GM19455 (cell line): ENCODE results near the gene PDZD4.

ENCODE experiments used
- ATAC-seq: cut with Tn5 transposase; IDR thresholded peaks from one replicate; pipeline ENCODE4 v1.9.1; 2021; ENCODE audit not compliant: unreplicated experiment

PDZD4 gene

GRCh38 chrX:153812220-153812619 lies 18.1 kb downstream of the PDZD4 start:
- no peak for ATAC-seq

- no peak for ATAC-seq
Measured at GRCh38 chrX:153807976-153808375, 22.4 kb downstream of the PDZD4 start.

- ATAC-seq, result no peak
Measured at GRCh38 chrX:153806999-153807575, 23.3 kb downstream of the PDZD4 start.

- ATAC-seq, result no peak
Measured at GRCh38 chrX:153805436-153805835, 24.9 kb downstream of the PDZD4 start.

GRCh38 chrX:153804621-153805020 lies 25.7 kb downstream of the PDZD4 start:
- no peak for ATAC-seq

- ATAC-seq, result no peak
Measured at GRCh38 chrX:153804100-153804595, 26.2 kb downstream of the PDZD4 start.

- no peak for ATAC-seq
Measured at GRCh38 chrX:153803211-153804099, 26.9 kb downstream of the PDZD4 start.

GRCh38 chrX:153802513-153803045 lies 27.8 kb downstream of the PDZD4 start:
- ATAC-seq, result no peak

GRCh38 chrX:153801669-153802068 lies 28.7 kb downstream of the PDZD4 start:
- no peak for ATAC-seq

- ATAC-seq, result no peak
Measured at GRCh38 chrX:153800746-153801145, 29.6 kb downstream of the PDZD4 start.

GRCh38 chrX:153800177-153800722 lies 30.1 kb downstream of the PDZD4 start:
- no peak for ATAC-seq

- ATAC-seq, result no peak
Measured at GRCh38 chrX:153799326-153799725, 31.0 kb downstream of the PDZD4 start.

GRCh38 chrX:153797415-153798015 lies 32.8 kb downstream of the PDZD4 start:
- ATAC-seq, result no peak

- ATAC-seq, result peak; percentile 3
Measured at GRCh38 chrX:153794897-153795816, 35.2 kb downstream of the PDZD4 start.

- peak; percentile 88 for ATAC-seq
Measured at GRCh38 chrX:153794018-153794896, 36.1 kb downstream of the PDZD4 start, which contains the start of the genes IDH3G and SSR4. TSS of gene IDH3G (minus strand) at chrX:153794375. CDS start at chrX:153794326, 49 bp downstream. TSS of gene SSR4 (plus strand) at chrX:153794668. CDS start at chrX:153794688, 20 bp downstream.

GRCh38 chrX:153793291-153793690 lies 37.1 kb downstream of the PDZD4 start:
- no peak for ATAC-seq

GRCh38 chrX:153792368-153792767 lies 38.0 kb downstream of the PDZD4 start:
- ATAC-seq, result no peak

GRCh38 chrX:153791104-153791852 lies 39.1 kb downstream of the PDZD4 start:
- ATAC-seq, result no peak
